K562 (cell line): Measurements from ENCODE around the gene ERVFRD-1. TPM values are rescaled to one million over a fixed set of nuclear protein-coding genes. Genes with fewer than 3 reads are reported as not detected.

Source experiments
- CBFB ChIP-seq: sonication (generic); formaldehyde crosslinking; IDR thresholded peaks from 2 replicates; pipeline ENCODE4 v1.4.0; 2020; ENCODE audit warnings: mild to moderate bottlenecking, missing genetic modification reagents
- CTCF ChIP-seq, 3 experiments: IDR thresholded peaks in 2 of 3; conservative IDR thresholded peaks in 1 of 3; 2 replicates each; pipeline ENCODE4 v1.5.1; 2011 to 2012; ENCODE audit warnings: low read length in 3 of 3, mild to moderate bottlenecking in 3 of 3, control low read depth in 2 of 3, improper control_type of control experiment in 1 of 3, inconsistent platforms in 1 of 3, low read depth in 1 of 3, mixed read lengths in 1 of 3, moderate library complexity in 1 of 3; ENCODE audit not compliant: insufficient read depth in 2 of 3
- MCM2 ChIP-seq: fragments of 450-650 bp; IDR thresholded peaks from 2 replicates; pipeline ENCODE4 v1.6.1; 2017; ENCODE audit warnings: low read depth, mild to moderate bottlenecking
- POU5F1 ChIP-seq: fragments of 150-350 bp; IDR thresholded peaks from 2 replicates; pipeline ENCODE4 v1.6.1; 2014; ENCODE audit warnings: borderline replicate concordance, low read length, low read depth, mild to moderate bottlenecking; ENCODE audit not compliant: partially characterized antibody
- RUNX1 ChIP-seq: sonication (generic); IDR thresholded peaks from 2 replicates; pipeline ENCODE4 v1.6.1; 2016; ENCODE audit warnings: antibody characterized with exemption, low read depth
- STAT5B ChIP-seq: fragments of 250-450 bp; sonication (Bioruptor Pico); IDR thresholded peaks from 2 replicates; pipeline ENCODE4 v1.8.0; 2021; ENCODE audit warnings: mild to moderate bottlenecking, inconsistent platforms
- ZNF23 ChIP-seq: fragments of 250-450 bp; sonication (Bioruptor Pico); IDR thresholded peaks from 2 replicates; pipeline ENCODE4 v1.4.0; 2020; ENCODE audit warnings: mild to moderate bottlenecking
- ZNF253 ChIP-seq: fragments of 250-450 bp; sonication (Bioruptor Pico); conservative IDR thresholded peaks from 2 replicates; pipeline ENCODE4 v1.6.1; 2021; ENCODE audit warnings: mild to moderate bottlenecking
- ZNF407 ChIP-seq: fragments of 450-650 bp; IDR thresholded peaks from 2 replicates; pipeline ENCODE4 v1.6.1; 2016; ENCODE audit warnings: low read depth
- ZNF444 ChIP-seq: fragments of 250-450 bp; sonication (Bioruptor Pico); IDR thresholded peaks from 2 replicates; pipeline ENCODE4 v1.4.0; 2020; ENCODE audit warnings: mild to moderate bottlenecking, moderate library complexity
- polyA plus RNA-seq, 8 experiments: library from polyadenylated mRNA; depleted of rRNA in 4 of 8; stranded (reverse) in 5 of 8; unstranded in 3 of 8; fragments of >200 nt; fragmentation: Nextera tagmentation in 2 of 8; fragmentation: Illumina TruSeq in 1 of 8; extraction: Ambion mirVana in 2 of 8; extraction: Trizol in 1 of 8; gene quantifications; 2 replicates each; pipeline versions ENCODE4 v1.2.1 to v1.2.3, GENCODE V29; 2011 to 2014; ENCODE audit warnings: inconsistent platforms in 1 of 8, missing spikeins in 1 of 8
- total RNA-seq, 7 experiments: library from RNA; depleted of rRNA in 6 of 7; stranded (reverse); fragments of >200 nt in 6 of 7; fragmentation: Illumina TruSeq in 2 of 7; extraction: Trizol in 2 of 7; gene quantifications; 2 replicates each; pipeline versions ENCODE4 v1.2.1 to v1.2.3, GENCODE V29; 2011 to 2021; ENCODE audit warnings: low replicate concordance in 1 of 7
- TF ChIP-seq, protein P1 (sequence below): fragments of 450-650 bp; formaldehyde crosslinking; IDR thresholded peaks from 2 replicates; pipeline ENCODE4 v1.4.0; 2022; ENCODE audit warnings: missing genetic modification characterization
- TF ChIP-seq, protein P2 (sequence below): fragments of 450-650 bp; IDR thresholded peaks from 2 replicates; pipeline ENCODE4 v1.6.1; 2017; ENCODE audit warnings: mild to moderate bottlenecking, moderate library complexity

The ERVFRD-1 gene
- total and polyA plus RNA-seq, 9 of the 15 experiments (the other 6 are each of a cell fraction or from before 2014, with no cell fraction given) = 0.05 to 0.14 (median 0.09) TPM; not detected in 2

DNA sequence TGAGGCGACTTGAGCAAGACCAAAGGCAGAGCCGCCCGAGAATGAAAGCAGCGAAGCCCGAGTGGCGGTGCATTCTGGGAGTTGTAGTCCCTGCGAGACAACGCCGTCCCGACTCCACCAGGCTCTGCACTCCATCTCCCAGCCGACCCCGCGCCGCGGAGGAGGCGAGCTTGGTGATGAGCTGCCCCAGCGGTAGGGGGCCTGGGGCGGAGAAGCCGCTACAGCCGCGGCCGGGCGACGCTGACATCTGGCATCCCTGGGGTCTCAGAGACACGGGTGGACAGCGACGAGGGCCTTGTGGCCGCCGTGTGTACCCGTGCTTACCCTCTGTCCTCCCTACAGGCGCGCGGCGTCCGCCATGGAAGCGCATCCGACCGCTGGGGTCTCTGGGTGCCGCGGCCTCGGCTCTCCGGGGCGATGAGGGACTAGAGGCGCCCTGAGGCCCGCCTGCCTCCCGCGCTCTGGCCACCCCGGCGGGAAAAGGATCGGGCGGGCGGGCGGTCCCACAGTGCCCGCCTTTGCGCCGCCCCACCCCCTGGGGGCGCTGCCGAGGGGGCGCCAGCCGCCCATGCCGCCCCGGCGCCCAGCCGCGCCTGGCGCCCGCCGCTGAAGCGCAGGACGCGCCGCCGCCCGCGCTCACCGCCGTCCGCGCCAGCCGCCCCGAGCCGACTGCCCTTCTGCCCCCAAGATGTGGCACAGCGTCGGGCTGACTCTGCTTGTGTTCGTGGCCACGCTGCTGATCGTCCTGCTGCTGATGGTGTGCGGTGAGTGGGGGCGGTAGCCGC is 17.7 kb downstream of the ERVFRD-1 start, which contains the start of gene SMIM13 (continued):
- peak; percentile 46 to 64 (median 57); a peak in 5 of 6 replicates for TF ChIP-seq CTCF (IDR thresholded peaks at IDR 0.05 in 2 of 3, conservative IDR thresholded peaks at IDR 0.05 in 1 of 3; ENCODE audit: insufficient read depth in 2 of 3, low read depth in 1 of 3, low read length in 3 of 3)
- TF ChIP-seq RUNX1 = no peak
- no peak for TF ChIP-seq ZNF253
- TF ChIP-seq STAT5B (CRISPR knock-in tag) = no peak
- TF ChIP-seq, protein P1, sequence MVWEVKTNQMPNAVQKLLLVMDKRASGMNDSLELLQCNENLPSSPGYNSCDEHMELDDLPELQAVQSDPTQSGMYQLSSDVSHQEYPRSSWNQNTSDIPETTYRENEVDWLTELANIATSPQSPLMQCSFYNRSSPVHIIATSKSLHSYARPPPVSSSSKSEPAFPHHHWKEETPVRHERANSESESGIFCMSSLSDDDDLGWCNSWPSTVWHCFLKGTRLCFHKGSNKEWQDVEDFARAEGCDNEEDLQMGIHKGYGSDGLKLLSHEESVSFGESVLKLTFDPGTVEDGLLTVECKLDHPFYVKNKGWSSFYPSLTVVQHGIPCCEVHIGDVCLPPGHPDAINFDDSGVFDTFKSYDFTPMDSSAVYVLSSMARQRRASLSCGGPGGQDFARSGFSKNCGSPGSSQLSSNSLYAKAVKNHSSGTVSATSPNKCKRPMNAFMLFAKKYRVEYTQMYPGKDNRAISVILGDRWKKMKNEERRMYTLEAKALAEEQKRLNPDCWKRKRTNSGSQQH (CRISPR knock-in tag) = no peak
- TF ChIP-seq ZNF444 (CRISPR knock-in tag) = no peak
- no peak for TF ChIP-seq ZNF23 (CRISPR knock-in tag)
- no peak for TF ChIP-seq MCM2
- TF ChIP-seq ZNF407 = no peak
- TF ChIP-seq POU5F1 = no peak
- TF ChIP-seq CBFB (CRISPR knock-in tag) = no peak
- TF ChIP-seq, protein P2, sequence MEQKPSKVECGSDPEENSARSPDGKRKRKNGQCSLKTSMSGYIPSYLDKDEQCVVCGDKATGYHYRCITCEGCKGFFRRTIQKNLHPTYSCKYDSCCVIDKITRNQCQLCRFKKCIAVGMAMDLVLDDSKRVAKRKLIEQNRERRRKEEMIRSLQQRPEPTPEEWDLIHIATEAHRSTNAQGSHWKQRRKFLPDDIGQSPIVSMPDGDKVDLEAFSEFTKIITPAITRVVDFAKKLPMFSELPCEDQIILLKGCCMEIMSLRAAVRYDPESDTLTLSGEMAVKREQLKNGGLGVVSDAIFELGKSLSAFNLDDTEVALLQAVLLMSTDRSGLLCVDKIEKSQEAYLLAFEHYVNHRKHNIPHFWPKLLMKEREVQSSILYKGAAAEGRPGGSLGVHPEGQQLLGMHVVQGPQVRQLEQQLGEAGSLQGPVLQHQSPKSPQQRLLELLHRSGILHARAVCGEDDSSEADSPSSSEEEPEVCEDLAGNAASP = no peak
